ENCODE measurements around the gene TTC39B. TPM values are rescaled to one million over a fixed set of nuclear protein-coding genes. Genes with fewer than 3 reads are reported as not detected.

Gene TTC39B
- polyA plus RNA-seq, result 33.4 TPM
- long read RNA-seq, donor 1, full-length matches to known transcripts, result 4 of 4 reads
- long read RNA-seq, donor 1, partial matches to known transcripts, result 0 of 4 reads
- long read RNA-seq, donor 1, other reads (novel, unspliced or antisense), result 0 of 4 reads
- long read RNA-seq, donor 2, full-length matches to known transcripts, result 11 of 32 reads
- long read RNA-seq, donor 2, partial matches to known transcripts, result 14 of 32 reads
- long read RNA-seq, donor 2, other reads (novel, unspliced or antisense), result 7 of 32 reads
- long read RNA-seq, donor 3, result 0 reads
- long read RNA-seq, donor 4, result 0 reads
- long read RNA-seq, donor 5, full-length matches to known transcripts, result 4 of 4 reads
- long read RNA-seq, donor 5, partial matches to known transcripts, result 0 of 4 reads
- long read RNA-seq, donor 5, other reads (novel, unspliced or antisense), result 0 of 4 reads
- long read RNA-seq, donor 6, full-length matches to known transcripts, result 4 of 10 reads
- long read RNA-seq, donor 6, partial matches to known transcripts, result 0 of 10 reads
- long read RNA-seq, donor 6, other reads (novel, unspliced or antisense), result 6 of 10 reads
- long read RNA-seq, donor 7, full-length matches to known transcripts, result 2 of 2 reads
- long read RNA-seq, donor 7, partial matches to known transcripts, result 0 of 2 reads
- long read RNA-seq, donor 7, other reads (novel, unspliced or antisense), result 0 of 2 reads
- long read RNA-seq, donor 8, full-length matches to known transcripts, result 6 of 6 reads
- long read RNA-seq, donor 8, partial matches to known transcripts, result 0 of 6 reads
- long read RNA-seq, donor 8, other reads (novel, unspliced or antisense), result 0 of 6 reads
- long read RNA-seq, donor 9, full-length matches to known transcripts, result 4 of 37 reads
- long read RNA-seq, donor 9, partial matches to known transcripts, result 25 of 37 reads
- long read RNA-seq, donor 9, other reads (novel, unspliced or antisense), result 8 of 37 reads
- long read RNA-seq, donor 10, full-length matches to known transcripts, result 3 of 11 reads
- long read RNA-seq, donor 10, partial matches to known transcripts, result 0 of 11 reads
- long read RNA-seq, donor 10, other reads (novel, unspliced or antisense), result 8 of 11 reads
- long read RNA-seq, donor 11, full-length matches to known transcripts, result 4 of 4 reads
- long read RNA-seq, donor 11, partial matches to known transcripts, result 0 of 4 reads
- long read RNA-seq, donor 11, other reads (novel, unspliced or antisense), result 0 of 4 reads

DNA sequence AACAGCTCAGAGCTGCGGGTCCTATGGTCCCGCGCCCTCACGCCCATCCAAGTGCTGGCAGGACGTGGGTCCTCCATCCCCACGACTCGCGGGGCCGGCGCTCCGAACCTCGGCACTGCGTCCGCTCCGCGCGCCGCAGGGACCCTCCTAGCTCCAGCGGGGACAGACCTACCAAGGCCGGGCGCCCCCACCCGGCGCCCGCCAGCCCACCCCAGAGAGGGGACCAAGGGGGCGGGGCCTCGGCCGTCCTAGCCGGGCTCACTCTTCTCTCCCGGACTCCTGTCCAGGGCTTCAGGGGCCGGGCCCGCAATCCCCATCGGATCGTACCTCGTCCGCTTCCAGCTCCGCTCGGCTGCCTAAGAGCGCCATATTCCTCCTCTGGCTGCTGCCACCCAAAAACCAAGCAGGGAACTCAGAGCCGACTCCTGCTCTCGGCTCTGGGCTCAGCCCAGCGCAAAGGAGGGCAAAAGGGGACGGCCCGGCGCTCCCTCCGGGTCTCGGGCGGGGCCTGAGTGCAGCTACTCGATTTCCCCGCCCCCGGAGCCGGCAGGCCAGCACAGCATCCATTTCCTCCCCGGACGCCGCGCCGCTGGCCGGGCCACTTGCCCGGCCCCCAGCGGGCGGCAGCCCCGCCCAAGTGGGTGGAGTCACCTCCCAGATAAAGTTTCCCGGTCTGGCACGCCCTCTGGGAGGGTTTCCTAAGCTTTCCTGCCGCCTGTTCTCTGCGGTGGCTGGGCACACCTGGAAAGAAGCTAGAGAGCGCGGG is at the start of gene TTC39B:
Gene TTC39B, minus strand, starts transcription at position 460 of the 766 bp plus-strand sequence. Its CDS starts 91 bp downstream, at position 369.
- Histone ChIP-seq H3K9me3 (ENCODE audit: control insufficient read depth, low read depth, low read length) (no peaks in the 10 kb centered on the region), H3K4me3 (ENCODE audit: low read length) (peak within 1 kb of the TSS; percentile 96), H3K36me3 (ENCODE audit: control insufficient read depth, insufficient read depth, low read length) (no peaks in the 10 kb centered on the region), H3K27me3 (ENCODE audit: control insufficient read depth, insufficient read depth, low read length) (no peaks in the 10 kb centered on the region), H3K27ac (ENCODE audit: low read length) (peak within 1 kb of the TSS; percentile 99), H3K4me1 (ENCODE audit: control insufficient read depth, insufficient read depth, low read length) (peaks cover 14% of the 10 kb centered on the region)
- peak; percentile 95 to 98 for DNase-seq
- no CpG with 5 or more reads among the region's 67 CpGs for WGBS (ENCODE audit: insufficient coverage, low lambda C conversion rate)

GRCh38 chr9:15355669-15356068 is 48.7 kb upstream of the TTC39B start:
- DNase-seq, result no peak
- H3K9me3 ChIP-seq (ENCODE audit: control insufficient read depth, low read depth, low read length), result no peaks in the 10 kb centered on the region
- H3K36me3 ChIP-seq (ENCODE audit: control insufficient read depth, insufficient read depth, low read length), result no peaks in the 10 kb centered on the region
- no CpG with 5 or more reads among the region's 6 CpGs for WGBS (ENCODE audit: insufficient coverage, low lambda C conversion rate)
- peaks cover 12% of the 10 kb centered on the region for H3K4me1 ChIP-seq (ENCODE audit: control insufficient read depth, insufficient read depth, low read length)
- no peak overlapping the region for H3K27ac ChIP-seq (ENCODE audit: low read length)
- no peaks in the 10 kb centered on the region for H3K27me3 ChIP-seq (ENCODE audit: control insufficient read depth, insufficient read depth, low read length)
- H3K4me3 ChIP-seq (ENCODE audit: low read length), result no peak overlapping the region

- Histone ChIP-seq H3K27me3 (ENCODE audit: control insufficient read depth, insufficient read depth, low read length) (no peaks in the 10 kb centered on the region), H3K36me3 (ENCODE audit: control insufficient read depth, insufficient read depth, low read length) (no peaks in the 10 kb centered on the region), H3K27ac (ENCODE audit: low read length) (no peak overlapping the region), H3K4me1 (ENCODE audit: control insufficient read depth, insufficient read depth, low read length) (peaks cover 12% of the 10 kb centered on the region), H3K4me3 (ENCODE audit: low read length) (no peak overlapping the region), H3K9me3 (ENCODE audit: control insufficient read depth, low read depth, low read length) (no peaks in the 10 kb centered on the region)
- no CpG with 5 or more reads among the region's 3 CpGs for WGBS (ENCODE audit: insufficient coverage, low lambda C conversion rate)
- DNase-seq, result no peak
Observed at GRCh38 chr9:15354713-15355112, 47.7 kb upstream of the TTC39B start.

GRCh38 chr9:15353892-15354291 is 46.9 kb upstream of the TTC39B start:
- Histone ChIP-seq H3K27ac (ENCODE audit: low read length) (no peak overlapping the region), H3K4me1 (ENCODE audit: control insufficient read depth, insufficient read depth, low read length) (peaks cover 12% of the 10 kb centered on the region), H3K36me3 (ENCODE audit: control insufficient read depth, insufficient read depth, low read length) (no peaks in the 10 kb centered on the region), H3K9me3 (ENCODE audit: control insufficient read depth, low read depth, low read length) (no peaks in the 10 kb centered on the region), H3K4me3 (ENCODE audit: low read length) (no peak overlapping the region), H3K27me3 (ENCODE audit: control insufficient read depth, insufficient read depth, low read length) (no peaks in the 10 kb centered on the region)
- no CpG with 5 or more reads among the region's 4 CpGs for WGBS (ENCODE audit: insufficient coverage, low lambda C conversion rate)
- no peak for DNase-seq

DNA sequence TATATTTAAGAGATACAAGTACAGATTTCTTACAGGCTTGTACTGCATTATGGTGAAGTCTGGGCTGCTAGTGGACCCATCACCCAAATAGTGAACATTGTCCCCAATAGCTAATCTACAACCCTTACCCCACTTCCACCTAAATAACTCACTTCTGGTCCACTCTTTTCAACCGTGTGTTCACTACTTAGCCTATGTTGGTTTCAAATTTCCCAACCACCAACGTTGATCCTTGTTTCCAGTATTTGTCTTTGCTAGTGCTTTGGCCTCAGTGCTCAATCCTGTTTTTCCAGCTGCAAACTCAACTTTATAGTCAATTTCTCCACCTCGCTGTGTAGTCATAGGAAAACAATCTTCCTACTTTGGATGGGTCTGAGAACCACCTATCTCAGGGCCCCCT is 45.3 kb upstream of the TTC39B start:
- H3K9me3 ChIP-seq (ENCODE audit: control insufficient read depth, low read depth, low read length), result no peaks in the 10 kb centered on the region
- peaks cover 12% of the 10 kb centered on the region for H3K4me1 ChIP-seq (ENCODE audit: control insufficient read depth, insufficient read depth, low read length)
- 20% methylated on average over 1 of the region's 3 CpGs for WGBS (ENCODE audit: insufficient coverage, low lambda C conversion rate)
- no peaks in the 10 kb centered on the region for H3K36me3 ChIP-seq (ENCODE audit: control insufficient read depth, insufficient read depth, low read length)
- H3K4me3 ChIP-seq (ENCODE audit: low read length), result no peak overlapping the region
- H3K27me3 ChIP-seq (ENCODE audit: control insufficient read depth, insufficient read depth, low read length), result no peaks in the 10 kb centered on the region
- DNase-seq, result no peak
- H3K27ac ChIP-seq (ENCODE audit: low read length), result no peak overlapping the region

- H3K9me3 ChIP-seq (ENCODE audit: control insufficient read depth, low read depth, low read length), result no peaks in the 10 kb centered on the region
- H3K27ac ChIP-seq (ENCODE audit: low read length), result no peak overlapping the region
- H3K27me3 ChIP-seq (ENCODE audit: control insufficient read depth, insufficient read depth, low read length), result no peaks in the 10 kb centered on the region
- no CpG with 5 or more reads among the region's 7 CpGs for whole genome bisulfite sequencing (ENCODE audit: insufficient coverage, low lambda C conversion rate)
- peaks cover 16% of the 10 kb centered on the region for H3K4me1 ChIP-seq (ENCODE audit: control insufficient read depth, insufficient read depth, low read length)
- no peaks in the 10 kb centered on the region for H3K36me3 ChIP-seq (ENCODE audit: control insufficient read depth, insufficient read depth, low read length)
- H3K4me3 ChIP-seq (ENCODE audit: low read length), result no peak overlapping the region
- peak; percentile 45 to 46 for DNase-seq
Observed at GRCh38 chr9:15349892-15350761, 43.1 kb upstream of the TTC39B start.

- Histone ChIP-seq H3K4me1 (ENCODE audit: control insufficient read depth, insufficient read depth, low read length) (peaks cover 26% of the 10 kb centered on the region), H3K9me3 (ENCODE audit: control insufficient read depth, low read depth, low read length) (no peaks in the 10 kb centered on the region), H3K36me3 (ENCODE audit: control insufficient read depth, insufficient read depth, low read length) (no peaks in the 10 kb centered on the region), H3K27ac (ENCODE audit: low read length) (peak overlapping the region; percentile 50), H3K4me3 (ENCODE audit: low read length) (no peak overlapping the region), H3K27me3 (ENCODE audit: control insufficient read depth, insufficient read depth, low read length) (no peaks in the 10 kb centered on the region)
- DNase-seq, result peak in 1 of 2 donors; percentile 25
- WGBS (ENCODE audit: insufficient coverage, low lambda C conversion rate), result no CpG with 5 or more reads among the region's 1 CpG
Observed at GRCh38 chr9:15346837-15347236, 39.8 kb upstream of the TTC39B start.

- Histone ChIP-seq H3K9me3 (ENCODE audit: control insufficient read depth, low read depth, low read length) (no peaks in the 10 kb centered on the region), H3K4me1 (ENCODE audit: control insufficient read depth, insufficient read depth, low read length) (peaks cover 26% of the 10 kb centered on the region), H3K4me3 (ENCODE audit: low read length) (no peak overlapping the region), H3K27me3 (ENCODE audit: control insufficient read depth, insufficient read depth, low read length) (no peaks in the 10 kb centered on the region), H3K36me3 (ENCODE audit: control insufficient read depth, insufficient read depth, low read length) (no peaks in the 10 kb centered on the region), H3K27ac (ENCODE audit: low read length) (peak overlapping the region; percentile 22)
- DNase-seq, result peak in 1 of 2 donors; percentile 44
- 100% methylated on average over 1 of the region's 2 CpGs for WGBS (ENCODE audit: insufficient coverage, low lambda C conversion rate)
Observed at GRCh38 chr9:15344191-15344590, 37.2 kb upstream of the TTC39B start.

DNA sequence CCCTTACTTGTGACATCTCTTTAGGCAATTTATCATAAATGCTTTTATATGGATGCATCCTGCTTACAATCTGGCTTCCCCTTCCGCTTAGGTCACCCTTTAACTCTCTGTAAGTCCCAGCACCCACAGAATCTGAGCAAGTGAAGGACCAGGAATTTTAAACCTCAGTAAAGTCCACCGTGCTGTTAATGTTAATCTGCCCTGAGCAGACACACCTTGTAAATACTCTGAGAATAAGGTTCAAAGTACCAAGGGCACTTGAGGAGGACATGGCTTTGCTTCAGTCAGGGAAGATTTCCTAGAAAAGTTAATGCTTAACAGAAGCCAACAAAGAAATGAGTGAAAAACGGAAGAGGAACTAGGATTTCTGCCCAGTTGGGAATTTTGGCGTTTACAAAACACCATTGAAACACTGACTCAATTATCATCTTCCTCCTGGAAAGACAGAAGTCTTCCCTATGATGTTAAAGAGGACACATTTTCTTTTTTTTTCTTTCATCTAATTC is 26.4 kb upstream of the TTC39B start:
- H3K27me3 ChIP-seq (ENCODE audit: control insufficient read depth, insufficient read depth, low read length), result no peaks in the 10 kb centered on the region
- 33% methylated on average over 2 of the region's 4 CpGs for WGBS (ENCODE audit: insufficient coverage, low lambda C conversion rate)
- peak overlapping the region; percentile 81 for H3K27ac ChIP-seq (ENCODE audit: low read length)
- DNase-seq, result peak; percentile 89 to 97
- no peaks in the 10 kb centered on the region for H3K36me3 ChIP-seq (ENCODE audit: control insufficient read depth, insufficient read depth, low read length)
- no peaks in the 10 kb centered on the region for H3K9me3 ChIP-seq (ENCODE audit: control insufficient read depth, low read depth, low read length)
- peaks cover 29% of the 10 kb centered on the region for H3K4me1 ChIP-seq (ENCODE audit: control insufficient read depth, insufficient read depth, low read length)
- H3K4me3 ChIP-seq (ENCODE audit: low read length), result no peak overlapping the region

Measured in large intestine (tissue), 12 donors.